Stimulated activated CD4-positive, alpha-beta T cell treated with anti-CD3 and anti-CD28 coated beads, Interleukin-4, amount 100 ng/mL, for 24 hours (primary cell): ENCODE measurements around the gene RPS6KA2.

Source experiments
- DNase-seq: peaks from one replicate; pipeline ENCODE4 v3.0.0-alpha.2; 2020

Gene RPS6KA2

GRCh38 chr6:166478782-166479592 is 148.1 kb downstream of the RPS6KA2 start:
- DNase-seq, result no peak

- DNase-seq, result no peak
These were observed 149.2 kb downstream of the RPS6KA2 start for GRCh38 chr6:166477647-166478365.

DNA sequence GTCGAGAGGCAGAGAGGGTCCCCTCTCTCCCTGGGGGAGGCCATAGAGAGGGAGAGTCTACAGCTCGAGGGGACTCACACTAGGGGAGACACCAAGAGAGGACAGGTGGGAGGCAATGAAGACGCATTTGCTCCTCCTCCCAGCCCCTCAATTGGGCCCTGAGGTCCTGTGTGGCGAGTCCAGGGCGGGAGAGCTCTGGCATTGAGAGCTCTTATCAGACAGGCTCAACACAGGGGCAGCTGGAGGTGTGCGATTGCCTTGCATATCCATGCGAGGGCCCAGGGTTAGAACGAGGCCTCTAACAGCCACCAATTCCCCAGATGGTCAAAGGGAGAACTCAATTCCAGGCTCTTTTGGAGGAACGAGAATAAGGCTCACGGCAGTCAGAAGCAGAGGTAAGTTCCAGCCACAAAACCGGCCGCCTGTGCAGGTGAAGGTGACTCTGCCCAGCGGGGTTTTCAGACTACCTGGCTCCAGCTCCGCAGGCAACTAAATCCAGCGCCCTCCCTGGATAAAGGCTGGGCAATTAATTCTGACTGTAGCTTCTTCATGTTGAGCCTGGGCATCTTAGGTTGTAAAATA is 150.3 kb downstream of the RPS6KA2 start:
- DNase-seq, result no peak

DNA sequence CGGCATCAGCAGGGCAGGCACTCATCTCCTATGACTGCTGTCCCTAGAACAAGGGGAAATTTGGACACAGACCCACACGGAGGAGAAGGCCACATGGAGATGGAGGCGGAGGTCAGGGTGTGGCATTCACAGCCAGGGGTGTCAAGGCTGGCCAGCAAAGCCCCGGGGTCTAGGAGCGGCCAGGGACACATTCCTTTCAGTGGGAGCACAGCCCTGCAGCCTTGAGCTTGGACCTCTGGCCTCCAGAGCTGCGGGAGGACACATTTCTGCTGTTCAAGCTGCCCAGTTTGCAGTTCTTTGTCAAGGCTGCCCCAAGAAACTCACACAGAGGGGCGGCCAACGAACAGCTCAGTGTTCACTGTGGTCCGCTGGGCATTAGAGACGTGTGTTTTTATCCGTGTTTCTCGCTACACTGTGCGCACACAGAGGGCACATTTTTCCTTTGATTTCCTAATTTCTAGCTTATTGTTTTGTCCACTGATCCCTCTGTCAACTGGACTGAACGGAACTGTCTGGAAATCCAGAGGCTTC is 150.9 kb downstream of the RPS6KA2 start:
- no peak for DNase-seq

DNA sequence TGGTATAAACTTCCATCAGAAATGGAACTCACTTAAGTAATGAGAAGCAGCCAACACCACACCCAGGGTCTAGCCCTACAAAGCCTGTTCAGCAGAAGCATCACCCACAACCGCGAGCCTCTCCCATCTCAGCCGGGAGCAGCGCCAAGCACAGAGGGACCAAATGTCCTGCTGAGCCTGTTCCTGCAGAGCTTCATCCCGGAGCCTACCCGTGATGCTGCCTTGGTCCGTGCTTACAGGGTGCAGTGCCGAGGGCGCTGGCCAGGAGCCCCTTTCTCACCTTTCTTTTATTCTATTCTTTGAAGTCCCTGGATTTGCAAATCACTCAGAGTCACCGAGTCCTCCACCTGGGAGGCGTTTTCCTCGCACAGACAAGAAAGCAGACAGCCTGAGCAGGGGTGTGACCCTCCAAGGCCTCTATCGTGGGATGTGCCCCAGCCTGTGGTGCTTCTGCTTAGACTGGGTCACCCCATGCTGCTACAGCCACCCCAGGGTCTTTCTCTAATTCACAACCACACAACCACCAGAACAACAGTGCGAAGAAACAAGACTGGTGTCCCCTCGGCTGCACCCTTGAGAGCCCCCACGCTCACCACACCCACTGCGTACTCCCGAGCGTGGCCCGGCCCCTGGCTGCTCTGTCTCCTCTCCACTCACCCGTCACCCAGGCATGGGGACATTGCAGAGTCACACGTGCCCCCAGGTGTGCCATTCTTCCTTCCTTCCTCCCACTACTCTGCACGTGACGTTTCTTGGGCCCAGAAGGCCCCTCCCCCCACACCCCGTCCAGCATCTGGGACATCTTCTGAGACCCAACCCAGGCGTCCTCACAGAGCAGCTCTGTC is 152.1 kb downstream of the RPS6KA2 start:
- no peak for DNase-seq

- DNase-seq, result no peak
These were observed 153.0 kb downstream of the RPS6KA2 start for GRCh38 chr6:166473886-166474571.

DNA sequence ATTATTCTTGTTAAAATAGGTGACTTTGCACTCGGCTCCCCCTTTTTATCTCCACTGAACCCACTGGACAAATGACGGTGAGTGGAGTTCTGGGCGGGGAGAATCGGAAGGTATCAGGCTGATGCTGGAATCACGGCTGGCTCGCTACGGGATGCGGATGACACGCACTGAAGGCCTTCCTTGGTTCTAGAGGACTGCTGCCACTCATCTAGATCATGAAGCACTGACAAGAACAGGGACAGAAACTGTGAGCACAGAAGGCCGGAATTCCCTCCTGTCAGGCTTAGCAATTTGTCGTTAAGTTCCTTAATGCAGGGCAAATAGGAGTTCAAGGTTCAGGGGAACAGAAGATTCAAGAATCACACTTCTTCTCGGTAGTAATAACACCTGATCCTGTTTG is 154.4 kb downstream of the RPS6KA2 start:
- DNase-seq, result no peak

GRCh38 chr6:166471797-166472260 is 155.2 kb downstream of the RPS6KA2 start:
- no peak for DNase-seq

- no peak for DNase-seq
These were observed 156.1 kb downstream of the RPS6KA2 start for GRCh38 chr6:166470863-166471410.

GRCh38 chr6:166470029-166470862 is 156.8 kb downstream of the RPS6KA2 start:
- DNase-seq, result no peak

DNA sequence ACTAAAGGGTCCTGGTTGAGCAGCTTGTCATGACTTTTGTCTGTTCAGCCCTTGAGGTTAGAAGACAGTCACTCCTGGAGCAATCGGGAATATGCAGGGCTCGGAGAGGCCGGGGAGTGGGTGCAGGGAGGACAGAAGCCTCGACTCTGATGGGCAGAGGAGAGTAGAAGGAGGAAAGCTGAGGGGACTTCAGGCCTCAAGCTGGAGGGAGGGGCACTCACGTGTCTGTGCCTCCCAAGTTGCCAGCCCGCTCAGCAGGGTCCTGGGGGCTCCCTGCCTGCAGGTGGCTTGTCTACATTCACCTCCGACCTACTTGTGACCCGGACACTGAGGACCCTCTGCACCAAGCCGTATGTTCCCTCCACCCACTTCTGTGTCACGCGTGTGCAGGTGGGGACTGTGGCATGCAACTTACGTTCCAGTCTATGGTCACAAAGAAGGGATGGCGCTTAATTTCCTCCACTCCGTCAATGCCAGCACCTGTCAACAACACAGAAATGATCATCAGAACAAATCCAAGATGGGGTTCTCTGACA is 157.6 kb downstream of the RPS6KA2 start:
- DNase-seq, result no peak

- no peak for DNase-seq
These were observed 159.5 kb downstream of the RPS6KA2 start for GRCh38 chr6:166467436-166468000.

DNA sequence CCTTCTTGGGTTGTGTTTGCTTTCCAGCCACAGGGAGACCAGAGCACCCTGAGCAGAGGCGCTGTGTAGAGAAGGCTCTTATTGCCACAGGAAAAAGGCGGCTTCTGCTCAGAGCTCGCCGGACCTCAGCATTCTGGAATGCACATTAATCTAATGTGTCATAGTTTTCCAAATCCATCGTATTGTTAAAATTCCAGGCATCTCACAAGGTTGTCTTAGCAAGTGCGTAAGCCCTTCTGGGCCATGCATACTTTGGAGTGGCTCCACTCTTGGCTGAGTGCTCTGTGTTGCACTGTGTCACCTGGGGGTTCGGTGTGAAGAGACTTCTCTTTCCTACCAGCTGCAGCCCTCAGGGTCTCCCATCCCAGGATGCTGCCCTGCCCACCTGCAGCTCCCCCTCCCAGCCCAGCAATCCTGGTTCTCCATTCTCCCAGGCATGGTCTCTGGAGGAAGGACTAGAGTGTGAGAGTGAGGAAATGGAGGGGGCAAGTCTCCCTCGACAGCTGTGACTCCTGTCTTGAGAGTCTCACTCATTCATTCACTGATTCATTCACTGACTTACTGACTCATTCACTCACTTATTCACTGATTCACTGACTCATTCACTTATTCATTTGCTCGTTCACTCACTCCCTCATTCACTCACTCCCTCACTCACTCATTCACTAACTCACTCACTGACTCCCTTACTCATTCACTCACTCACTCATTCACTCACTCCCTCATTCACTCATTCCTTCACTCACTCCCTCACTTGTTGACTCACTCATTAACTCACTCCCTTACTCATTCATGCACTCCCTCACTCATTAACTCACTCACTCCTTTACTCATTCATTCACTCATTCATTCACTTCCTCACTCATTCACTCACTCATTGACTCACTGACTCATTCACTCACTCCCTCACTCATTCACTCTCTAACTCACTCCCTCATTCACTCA is 160.6 kb downstream of the RPS6KA2 start:
- DNase-seq, result no peak

DNA sequence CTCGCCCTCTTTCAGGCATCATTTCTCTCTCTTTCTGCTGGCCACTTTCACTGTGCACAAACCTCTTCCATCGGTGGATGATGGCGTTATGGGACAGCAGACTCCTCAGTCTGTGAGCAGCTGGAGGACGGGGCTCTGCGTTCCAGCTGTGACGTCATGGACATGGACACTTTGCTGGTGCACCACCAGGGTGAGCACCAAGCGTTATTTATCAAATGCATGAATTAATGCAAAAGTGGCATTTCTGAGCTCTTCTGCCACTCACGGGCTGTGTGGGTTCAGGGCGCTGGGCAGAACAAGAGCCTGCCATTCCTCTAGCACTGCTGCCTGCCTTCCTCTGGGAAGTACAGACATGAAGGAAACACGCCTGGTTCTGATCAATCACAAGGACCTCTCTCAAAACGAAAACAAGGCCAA is 161.4 kb downstream of the RPS6KA2 start:
- DNase-seq, result no peak

DNA sequence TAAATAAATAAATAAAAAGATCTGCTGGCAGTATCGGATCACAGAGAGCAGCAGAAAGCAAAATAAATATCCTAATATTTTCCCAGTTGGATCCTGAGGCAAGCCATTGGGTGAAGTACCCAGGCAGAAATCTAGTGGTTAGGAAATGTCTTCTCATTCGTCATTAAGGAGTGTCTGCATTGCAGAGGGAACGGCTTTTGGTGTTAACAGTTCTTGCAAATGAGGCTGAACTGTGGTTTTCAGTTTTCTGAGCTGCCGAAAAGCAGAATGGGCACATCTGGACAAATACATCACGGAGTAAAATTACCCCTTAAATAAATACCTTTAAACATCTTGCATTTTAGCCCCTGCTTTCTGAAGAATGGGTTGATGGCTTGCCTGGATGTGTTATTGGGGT is 162.1 kb downstream of the RPS6KA2 start:
- no peak for DNase-seq

DNA sequence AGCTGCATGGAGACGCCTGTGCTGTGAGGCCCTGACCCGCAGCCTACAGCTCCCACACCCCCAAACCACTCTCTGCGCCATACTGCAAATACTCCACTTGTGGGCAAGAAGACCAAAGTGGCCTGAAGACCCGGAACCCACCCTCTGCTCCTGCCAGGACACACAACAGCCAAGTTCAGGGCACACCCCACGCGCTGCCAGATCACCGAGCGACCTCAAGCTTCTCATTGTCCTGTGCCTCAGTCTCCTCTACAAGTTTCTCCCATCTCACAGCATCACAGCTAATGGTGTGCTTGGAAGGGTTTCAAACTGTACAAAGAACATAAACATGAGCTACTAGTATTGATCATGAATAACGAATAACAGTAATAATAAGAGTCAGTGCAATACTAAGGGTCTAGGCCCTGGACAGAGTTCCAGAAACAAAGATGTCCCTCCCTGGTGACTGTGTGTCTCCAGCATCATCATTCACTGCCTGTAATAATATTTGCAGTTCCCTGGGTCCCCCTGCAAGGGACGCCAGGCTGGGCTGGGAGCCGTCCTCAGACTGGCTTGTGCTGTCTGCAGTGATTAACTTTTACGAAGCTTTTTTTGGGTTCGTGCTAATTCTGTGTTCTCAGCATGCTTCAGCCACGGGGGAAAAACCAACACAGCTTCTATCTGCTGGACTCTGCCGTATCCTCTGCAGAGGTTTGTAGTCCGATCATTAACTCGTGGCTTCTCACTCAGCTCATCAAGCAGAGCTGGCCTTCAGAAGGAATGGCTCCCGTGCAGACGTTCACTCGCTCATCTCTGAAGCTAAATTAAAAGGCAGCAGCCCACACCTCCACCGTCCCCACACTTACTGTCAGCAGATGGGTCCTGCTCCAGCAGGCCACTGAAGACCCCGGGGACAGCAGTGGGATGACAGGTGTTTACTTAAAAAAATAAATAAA is 162.7 kb downstream of the RPS6KA2 start:
- DNase-seq, result no peak

DNA sequence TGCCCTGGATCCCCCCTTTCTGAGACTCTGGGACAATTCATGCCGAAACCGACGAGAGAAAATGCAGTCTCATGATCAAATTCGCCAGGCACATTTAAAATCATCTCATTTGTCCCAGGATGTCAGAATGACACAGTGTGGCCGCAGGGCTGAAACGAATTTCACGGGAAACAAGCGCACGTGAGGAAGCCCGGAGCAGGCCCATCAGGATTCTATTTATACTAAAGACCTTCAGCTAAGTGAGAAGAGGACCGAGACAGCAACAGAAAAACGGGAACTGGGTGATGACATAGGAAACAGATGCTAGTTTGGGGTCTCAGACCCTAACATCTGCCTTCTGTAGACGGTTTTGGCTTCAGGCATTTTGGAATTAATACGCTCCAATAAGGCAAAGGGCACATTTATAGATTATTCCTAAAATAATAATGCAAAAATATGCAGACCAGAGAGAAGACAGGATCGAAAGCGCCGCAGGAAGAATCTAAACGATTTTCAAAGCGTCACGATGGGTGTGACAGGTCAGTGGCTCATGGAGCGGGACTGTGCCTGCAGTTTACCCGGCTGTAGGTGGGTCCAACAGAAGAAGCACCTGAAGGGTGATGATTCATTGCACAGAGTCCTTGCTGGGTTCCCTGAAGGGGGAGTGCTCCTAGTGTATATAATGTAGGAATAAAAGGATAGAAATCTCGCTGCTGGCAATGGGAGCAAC is 163.5 kb downstream of the RPS6KA2 start:
- DNase-seq, result no peak
